Loucy (cell line): Measurements from ENCODE around the gene PODXL2.

Experiments
- H2AFZ ChIP-seq: fragments of 200-600 bp; sonication (generic); 2 replicates; pipeline ENCODE4 v1.6.0; 2016; ENCODE audit warnings: antibody characterized with exemption, mild to moderate bottlenecking, low read length, moderate library complexity
- H3F3A ChIP-seq: fragments of 200-600 bp; 2 replicates; pipeline ENCODE4 v1.6.0; 2016; ENCODE audit warnings: antibody characterized with exemption, low read depth, mild to moderate bottlenecking
- H3K27me3 ChIP-seq: fragments of 200-600 bp; sonication (generic); 2 replicates; pipeline ENCODE4 v1.6.1; 2014; ENCODE audit warnings: low read length, mild to moderate bottlenecking; ENCODE audit not compliant: insufficient read depth, poor library complexity, severe bottlenecking
- H3K36me3 ChIP-seq: fragments of 200-600 bp; sonication (generic); 2 replicates; pipeline ENCODE4 v1.6.1; 2016; ENCODE audit warnings: low read length; ENCODE audit not compliant: insufficient read depth
- H3K4me1 ChIP-seq: fragments of 200-600 bp; sonication (generic); 2 replicates; pipeline ENCODE4 v1.5.1; 2014; ENCODE audit warnings: low read length, mild to moderate bottlenecking; ENCODE audit not compliant: insufficient read depth, poor library complexity, severe bottlenecking
- H3K4me2 ChIP-seq: fragments of 200-600 bp; sonication (generic); 2 replicates; pipeline ENCODE4 v1.6.0; 2014; ENCODE audit warnings: antibody characterized with exemption, low read length, low read depth, mild to moderate bottlenecking; ENCODE audit not compliant: poor library complexity, severe bottlenecking
- H3K4me3 ChIP-seq: fragments of 200-600 bp; sonication (generic); 2 replicates; pipeline ENCODE4 v1.5.1; 2014; ENCODE audit warnings: low read length, mild to moderate bottlenecking, mixed read lengths; ENCODE audit not compliant: poor library complexity, severe bottlenecking
- H3K79me2 ChIP-seq: fragments of 200-600 bp; sonication (generic); 2 replicates; pipeline ENCODE4 v1.6.1; 2014; ENCODE audit warnings: low read length; ENCODE audit not compliant: insufficient read depth
- H3K9ac ChIP-seq: fragments of 200-600 bp; sonication (generic); 2 replicates; pipeline ENCODE4 v1.6.0; 2014; ENCODE audit warnings: mild to moderate bottlenecking, low read depth, low read length, moderate library complexity; ENCODE audit not compliant: poor library complexity, severe bottlenecking
- H3K9me2 ChIP-seq: fragments of 200-600 bp; sonication (generic); replicated peaks from 2 replicates; pipeline ENCODE4 v1.6.1; 2016; ENCODE audit warnings: low read depth, low read length, mixed read lengths
- H3K9me3 ChIP-seq: fragments of 200-600 bp; sonication (generic); 2 replicates; pipeline ENCODE4 v1.6.1; 2014; ENCODE audit warnings: mild to moderate bottlenecking, antibody characterized with exemption, low read length, low read depth; ENCODE audit not compliant: insufficient read depth
- H4K20me1 ChIP-seq: fragments of 200-600 bp; sonication (generic); 2 replicates; pipeline ENCODE4 v1.6.0; 2014; ENCODE audit warnings: antibody characterized with exemption, low read length, mild to moderate bottlenecking; ENCODE audit not compliant: insufficient read depth, poor library complexity, severe bottlenecking
- CTCF ChIP-seq: fragments of 200-600 bp; sonication (generic); conservative IDR thresholded peaks from 2 replicates; pipeline ENCODE4 v1.5.1; 2014; ENCODE audit warnings: mild to moderate bottlenecking, antibody characterized with exemption, low read length
- EZH2phosphoT487 ChIP-seq: fragments of 200-600 bp; IDR thresholded peaks from 2 replicates; pipeline ENCODE4 v1.6.1; 2018; ENCODE audit warnings: antibody characterized with exemption, mild to moderate bottlenecking, moderate library complexity, borderline replicate concordance

The PODXL2 gene

GRCh38 chr3:127699416-127700300 lies 70.7 kb downstream of the PODXL2 start:
- peaks cover 29% of the 10 kb centered on the region for H3K4me1 ChIP-seq
- peaks cover 42% of the 10 kb centered on the region; the same call in 1 of the 2 replicates for H3K36me3 ChIP-seq
- no peaks in the 10 kb centered on the region for H3K27me3 ChIP-seq
- H3K9me3 ChIP-seq: 0 out of 2 replicates have a peak, but pooled peaks cover 2% of the 10 kb centered on the region
- no peak overlapping the region for H3K4me3 ChIP-seq
- H3K9me2 ChIP-seq: no peaks in the 10 kb centered on the region
- no peaks in the 10 kb centered on the region for H3F3A ChIP-seq
- H3K4me2 ChIP-seq: no peak overlapping the region
- H3K9ac ChIP-seq: no peak overlapping the region
- TF ChIP-seq EZH2phosphoT487 (no peak), CTCF (no peak)
- peaks cover 9% of the 10 kb centered on the region for H4K20me1 ChIP-seq
- H2AFZ ChIP-seq: no peak overlapping the region
- peaks cover 24% of the 10 kb centered on the region; the same call in 1 of the 2 replicates for H3K79me2 ChIP-seq

- no peak for TF ChIP-seq CTCF
- TF ChIP-seq EZH2phosphoT487: no peak
- peaks cover 40% of the 10 kb centered on the region; the same call in 1 of the 2 replicates for H3K36me3 ChIP-seq
These were observed 71.4 kb downstream of the PODXL2 start for GRCh38 chr3:127700406-127700805.

GRCh38 chr3:127701280-127701911 lies 72.4 kb downstream of the PODXL2 start:
- Histone ChIP-seq H3K4me1 (peaks cover 29% of the 10 kb centered on the region), H2AFZ (no peak overlapping the region), H3K9ac (no peak overlapping the region), H3K9me2 (no peaks in the 10 kb centered on the region), H3K27me3 (no peaks in the 10 kb centered on the region), H3K4me3 (no peak overlapping the region), H3K79me2 (peaks cover 24% of the 10 kb centered on the region; the same call in 1 of the 2 replicates), H3K9me3 (0 out of 2 replicates have a peak, but pooled peaks cover 2% of the 10 kb centered on the region), H3K4me2 (no peak overlapping the region), H3K36me3 (peaks cover 48% of the 10 kb centered on the region; the same call in 1 of the 2 replicates), H3F3A (no peaks in the 10 kb centered on the region), H4K20me1 (peaks cover 9% of the 10 kb centered on the region)
- TF ChIP-seq EZH2phosphoT487: no peak
- TF ChIP-seq CTCF: no peak

More at GRCh38 chr3:127700406-127700805, 71.4 kb downstream of the PODXL2 start:
- no peaks in the 10 kb centered on the region for H3F3A ChIP-seq
- H2AFZ ChIP-seq: no peak overlapping the region
- no peaks in the 10 kb centered on the region for H3K9me2 ChIP-seq
- 0 out of 2 replicates have a peak, but pooled peaks cover 2% of the 10 kb centered on the region for H3K9me3 ChIP-seq
- H3K27me3 ChIP-seq: no peaks in the 10 kb centered on the region
- no peak overlapping the region for H3K4me2 ChIP-seq
- H3K4me3 ChIP-seq: no peak overlapping the region
- H4K20me1 ChIP-seq: peaks cover 9% of the 10 kb centered on the region
- peaks cover 29% of the 10 kb centered on the region for H3K4me1 ChIP-seq
- peaks cover 24% of the 10 kb centered on the region; the same call in 1 of the 2 replicates for H3K79me2 ChIP-seq
- H3K9ac ChIP-seq: no peak overlapping the region
